C4-2B (cell line): ENCODE results near the gene CFAP46.

Experiments used
- CTCF ChIP-seq: fragments of 450-650 bp; conservative IDR thresholded peaks from 2 replicates; pipeline ENCODE4 v1.5.1; 2017; ENCODE audit warnings: mild to moderate bottlenecking
- ZFX ChIP-seq: fragments of 450-650 bp; IDR thresholded peaks from 2 replicates; pipeline ENCODE4 v1.6.1; 2017

- TF ChIP-seq CTCF (no peak), ZFX (no peak)
Observed at GRCh38 chr10:132926777-132927650, 15.4 kb downstream of the CFAP46 start.
